GM12873 (cell line): ENCODE measurements around the gene GPATCH8.

Experiments used
- CTCF ChIP-seq: IDR thresholded peaks from 2 replicates; pipeline ENCODE4 v1.5.1; 2012; ENCODE audit warnings: low read depth, mild to moderate bottlenecking, moderate library complexity, low read length, control low read depth; ENCODE audit not compliant: insufficient read depth; ENCODE audit errors: missing control alignments

Gene GPATCH8

GRCh38 chr17:44533533-44534246 lies 30.5 kb upstream of the GPATCH8 start:
- peak; percentile 97 for TF ChIP-seq CTCF

- no peak for TF ChIP-seq CTCF
Observed at GRCh38 chr17:44530896-44531418, 27.8 kb upstream of the GPATCH8 start.

DNA sequence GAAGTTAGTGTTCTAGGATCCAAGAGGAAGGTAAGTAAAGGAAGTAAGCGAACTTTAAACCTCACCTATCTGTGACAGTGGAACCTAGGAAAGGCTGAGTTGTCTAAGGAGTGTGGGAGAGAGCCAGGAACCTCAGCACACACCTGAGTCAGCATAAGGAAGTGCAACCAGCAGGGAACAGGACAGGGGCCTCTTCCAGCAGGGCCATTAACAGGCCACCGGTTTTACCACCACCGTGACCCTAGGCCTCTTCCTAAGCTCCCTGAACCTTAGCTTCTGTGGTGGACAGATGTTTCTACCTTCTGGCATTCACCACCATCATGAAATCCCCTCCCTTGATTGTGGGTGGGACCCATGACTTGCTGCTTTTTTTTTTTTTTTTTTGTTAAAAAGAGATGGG lies 26.7 kb upstream of the GPATCH8 start:
- TF ChIP-seq CTCF, result no peak

GRCh38 chr17:44527954-44528353 lies 24.7 kb upstream of the GPATCH8 start:
- TF ChIP-seq CTCF, result no peak

GRCh38 chr17:44527102-44527501 lies 23.9 kb upstream of the GPATCH8 start:
- TF ChIP-seq CTCF, result no peak

DNA sequence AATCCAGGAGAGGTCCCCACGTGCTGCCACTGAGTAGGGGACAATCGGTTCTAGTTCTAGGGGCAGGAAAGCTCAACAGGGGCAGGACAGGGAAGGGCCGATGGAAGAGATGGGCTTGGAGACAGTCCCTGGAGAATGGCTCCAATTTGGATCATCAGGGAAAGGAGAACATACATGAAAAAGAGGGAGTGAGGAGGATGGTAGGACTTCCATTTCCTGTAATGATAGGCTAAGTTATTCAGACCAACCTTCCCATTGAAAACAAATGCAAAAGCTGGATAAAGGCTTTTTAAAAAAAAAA lies 20.4 kb upstream of the GPATCH8 start:
- TF ChIP-seq CTCF, result no peak

- peak; percentile 81 for TF ChIP-seq CTCF
Observed at GRCh38 chr17:44522883-44523671, 19.9 kb upstream of the GPATCH8 start.
